ENCODE measurements around the gene CFAP69.
A peak's percentile ranks its signal among the peaks of the same experiment; 100 is the strongest.
"Not testable (repeated sequence)": the region's sequence is repeated elsewhere in the genome, so short reads cannot be mapped to it uniquely, and the experiment has no call there.

The CFAP69 gene

GRCh38 chr7:90345595-90346335, 100.8 kb downstream of the CFAP69 start:
- H3K36me3 Mint-ChIP-seq (ENCODE audit: low read depth): peaks cover 9% of the 10 kb centered on the region
- H3K27me3 Mint-ChIP-seq (ENCODE audit: low read depth, poor library complexity): no peaks in the 10 kb centered on the region
- no peak for DNase-seq
- peak overlapping the region; percentile 99 for H3K27ac Mint-ChIP-seq
- H3K4me3 Mint-ChIP-seq: peak overlapping the region; percentile 98
- H3K4me1 Mint-ChIP-seq: peaks cover 22% of the 10 kb centered on the region
- TF ChIP-seq, protein P1, sequence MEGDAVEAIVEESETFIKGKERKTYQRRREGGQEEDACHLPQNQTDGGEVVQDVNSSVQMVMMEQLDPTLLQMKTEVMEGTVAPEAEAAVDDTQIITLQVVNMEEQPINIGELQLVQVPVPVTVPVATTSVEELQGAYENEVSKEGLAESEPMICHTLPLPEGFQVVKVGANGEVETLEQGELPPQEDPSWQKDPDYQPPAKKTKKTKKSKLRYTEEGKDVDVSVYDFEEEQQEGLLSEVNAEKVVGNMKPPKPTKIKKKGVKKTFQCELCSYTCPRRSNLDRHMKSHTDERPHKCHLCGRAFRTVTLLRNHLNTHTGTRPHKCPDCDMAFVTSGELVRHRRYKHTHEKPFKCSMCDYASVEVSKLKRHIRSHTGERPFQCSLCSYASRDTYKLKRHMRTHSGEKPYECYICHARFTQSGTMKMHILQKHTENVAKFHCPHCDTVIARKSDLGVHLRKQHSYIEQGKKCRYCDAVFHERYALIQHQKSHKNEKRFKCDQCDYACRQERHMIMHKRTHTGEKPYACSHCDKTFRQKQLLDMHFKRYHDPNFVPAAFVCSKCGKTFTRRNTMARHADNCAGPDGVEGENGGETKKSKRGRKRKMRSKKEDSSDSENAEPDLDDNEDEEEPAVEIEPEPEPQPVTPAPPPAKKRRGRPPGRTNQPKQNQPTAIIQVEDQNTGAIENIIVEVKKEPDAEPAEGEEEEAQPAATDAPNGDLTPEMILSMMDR (IDR thresholded peaks at IDR 0.05): no peak
- no peaks in the 10 kb centered on the region for H3K9me3 Mint-ChIP-seq

GRCh38 chr7:90346336-90347125, 101.6 kb downstream of the CFAP69 start, which contains the start of gene GTPBP10:
Gene GTPBP10 (plus strand): TSS chr7:90346716. CDS start chr7:90346742, 26 bp downstream.
- H3K4me1 Mint-ChIP-seq: peaks cover 22% of the 10 kb centered on the region
- TF ChIP-seq, protein P1 (IDR thresholded peaks at IDR 0.05): peak; percentile 54
- peak within 1 kb of the TSS; percentile 99 for H3K27ac Mint-ChIP-seq
- no peaks in the 10 kb centered on the region for H3K9me3 Mint-ChIP-seq
- H3K27me3 Mint-ChIP-seq (ENCODE audit: low read depth, poor library complexity): no peaks in the 10 kb centered on the region
- peak within 1 kb of the TSS; percentile 98 for H3K4me3 Mint-ChIP-seq
- DNase-seq: peak; percentile 92
- peaks cover 9% of the 10 kb centered on the region for H3K36me3 Mint-ChIP-seq (ENCODE audit: low read depth)

DNA sequence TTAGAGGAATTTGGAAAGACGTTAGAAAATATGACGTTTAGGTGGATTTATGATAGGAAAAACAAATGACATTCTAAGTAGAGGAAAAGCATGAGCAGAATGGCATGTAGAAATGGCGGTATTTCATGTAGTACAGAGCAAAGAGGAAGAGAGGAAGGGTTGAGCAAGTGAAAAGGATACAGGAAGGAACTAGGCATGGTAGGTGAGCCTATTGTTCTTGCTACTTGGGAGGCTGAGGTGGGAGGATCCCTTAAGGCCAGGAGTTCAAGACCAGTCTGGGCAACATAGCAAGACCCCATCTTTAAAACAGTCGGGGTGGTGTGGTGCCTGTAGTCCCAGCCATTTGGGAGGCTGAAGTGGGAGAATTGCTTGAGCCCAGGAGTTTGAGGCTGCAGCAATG, 102.8 kb downstream of the CFAP69 start:
- Mint-ChIP-seq H3K27me3 (ENCODE audit: low read depth, poor library complexity) (no peaks in the 10 kb centered on the region), H3K4me3 (peak overlapping the region; percentile 98), H3K36me3 (ENCODE audit: low read depth) (peaks cover 19% of the 10 kb centered on the region), H3K9me3 (no peaks in the 10 kb centered on the region), H3K4me1 (peaks cover 22% of the 10 kb centered on the region), H3K27ac (no peak overlapping the region)
- TF ChIP-seq, protein P1 (IDR thresholded peaks at IDR 0.05): no peak
- DNase-seq: no peak

DNA sequence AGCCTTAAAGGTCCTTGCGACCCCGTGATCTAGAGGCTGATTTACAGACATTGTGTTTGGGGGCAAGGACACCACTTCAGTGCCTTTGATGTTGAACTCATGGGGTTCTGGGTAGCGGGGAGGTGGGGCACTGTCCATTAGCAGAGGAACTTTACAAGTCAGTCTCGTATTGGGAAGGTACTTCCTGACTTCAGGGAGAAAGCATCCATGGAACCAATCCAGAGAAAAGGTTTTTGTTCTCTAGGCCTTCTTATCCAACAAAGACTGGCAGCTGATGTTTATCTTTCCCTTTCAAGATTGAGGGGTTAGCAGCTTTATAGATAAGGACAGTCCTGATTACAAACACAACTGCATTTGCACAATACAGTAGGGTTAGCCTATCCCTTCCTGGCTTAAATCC, 104.3 kb downstream of the CFAP69 start:
- H3K4me1 Mint-ChIP-seq: peaks cover 22% of the 10 kb centered on the region
- H3K9me3 Mint-ChIP-seq: no peaks in the 10 kb centered on the region
- no peak for DNase-seq
- H3K4me3 Mint-ChIP-seq: no peak overlapping the region
- peaks cover 28% of the 10 kb centered on the region for H3K36me3 Mint-ChIP-seq (ENCODE audit: low read depth)
- H3K27ac Mint-ChIP-seq: peak overlapping the region; percentile 90
- no peaks in the 10 kb centered on the region for H3K27me3 Mint-ChIP-seq (ENCODE audit: low read depth, poor library complexity)
- TF ChIP-seq, protein P1 (IDR thresholded peaks at IDR 0.05): no peak

DNA sequence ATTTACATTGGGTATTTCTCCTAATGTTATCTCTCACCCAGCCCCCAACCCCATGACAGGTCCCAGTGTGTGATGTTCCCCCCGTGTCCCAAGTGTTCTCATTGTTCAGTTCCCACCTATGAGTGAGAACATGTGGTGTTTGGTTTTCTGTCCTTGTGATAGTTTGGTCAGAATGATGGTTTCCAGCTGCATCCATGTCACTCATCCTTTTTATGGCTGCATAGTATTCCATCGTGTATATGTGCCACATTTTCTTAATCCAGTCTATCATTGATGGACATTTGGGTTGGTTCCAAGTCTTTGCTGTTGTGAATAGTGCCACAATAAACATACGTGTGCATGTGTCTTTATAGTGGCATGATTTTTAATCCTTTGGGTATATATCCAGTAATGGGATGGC, 105.1 kb downstream of the CFAP69 start:
- not testable (repeated sequence) for H3K4me3 Mint-ChIP-seq; H3K9me3 Mint-ChIP-seq; H3K27ac Mint-ChIP-seq; DNase-seq; H3K27me3 Mint-ChIP-seq (ENCODE audit: low read depth, poor library complexity)
- Mint-ChIP-seq H3K4me1 (peaks cover 21% of the 10 kb centered on the region), H3K36me3 (ENCODE audit: low read depth) (peaks cover 31% of the 10 kb centered on the region)

- peaks cover 3% of the 10 kb centered on the region for H3K9me3 Mint-ChIP-seq
- peaks cover 49% of the 10 kb centered on the region for H3K36me3 Mint-ChIP-seq (ENCODE audit: low read depth)
- DNase-seq: no peak
- no peak overlapping the region for H3K27ac Mint-ChIP-seq
- H3K4me1 Mint-ChIP-seq: peaks cover 13% of the 10 kb centered on the region
- no peaks in the 10 kb centered on the region for H3K27me3 Mint-ChIP-seq (ENCODE audit: low read depth, poor library complexity)
- H3K4me3 Mint-ChIP-seq: no peak overlapping the region
- TF ChIP-seq, protein P1 (IDR thresholded peaks at IDR 0.05): no peak
Observed at GRCh38 chr7:90351987-90352386, 107.0 kb downstream of the CFAP69 start.
